ENCODE data around the gene EFCAB13.

- TF ChIP-seq, protein P1, sequence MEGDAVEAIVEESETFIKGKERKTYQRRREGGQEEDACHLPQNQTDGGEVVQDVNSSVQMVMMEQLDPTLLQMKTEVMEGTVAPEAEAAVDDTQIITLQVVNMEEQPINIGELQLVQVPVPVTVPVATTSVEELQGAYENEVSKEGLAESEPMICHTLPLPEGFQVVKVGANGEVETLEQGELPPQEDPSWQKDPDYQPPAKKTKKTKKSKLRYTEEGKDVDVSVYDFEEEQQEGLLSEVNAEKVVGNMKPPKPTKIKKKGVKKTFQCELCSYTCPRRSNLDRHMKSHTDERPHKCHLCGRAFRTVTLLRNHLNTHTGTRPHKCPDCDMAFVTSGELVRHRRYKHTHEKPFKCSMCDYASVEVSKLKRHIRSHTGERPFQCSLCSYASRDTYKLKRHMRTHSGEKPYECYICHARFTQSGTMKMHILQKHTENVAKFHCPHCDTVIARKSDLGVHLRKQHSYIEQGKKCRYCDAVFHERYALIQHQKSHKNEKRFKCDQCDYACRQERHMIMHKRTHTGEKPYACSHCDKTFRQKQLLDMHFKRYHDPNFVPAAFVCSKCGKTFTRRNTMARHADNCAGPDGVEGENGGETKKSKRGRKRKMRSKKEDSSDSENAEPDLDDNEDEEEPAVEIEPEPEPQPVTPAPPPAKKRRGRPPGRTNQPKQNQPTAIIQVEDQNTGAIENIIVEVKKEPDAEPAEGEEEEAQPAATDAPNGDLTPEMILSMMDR (IDR thresholded peaks at IDR 0.05) = no peak
- no peak for TF ChIP-seq POLR2A (IDR thresholded peaks at IDR 0.05)
These were observed 8.5 kb downstream of the EFCAB13 start for GRCh38 chr17:47332287-47332686.
